DOHH2 (cell line): ENCODE results near the gene PCP4L1.

Source experiments
- CTCF ChIP-seq: fragments of 200-600 bp; sonication (generic); IDR thresholded peaks from one replicate; pipeline ENCODE4 v1.5.1; 2014; ENCODE audit warnings: antibody characterized with exemption, mild to moderate bottlenecking, low read depth, low read length; ENCODE audit not compliant: poor library complexity, severe bottlenecking
- EZH2phosphoT487 ChIP-seq: fragments of 200-600 bp; sonication (generic); IDR thresholded peaks from 2 replicates; pipeline ENCODE4 v1.6.1; 2017; ENCODE audit warnings: borderline replicate concordance, mild to moderate bottlenecking, antibody characterized with exemption, low read length, moderate library complexity, mixed read lengths

GRCh38 chr1:161215076-161215475, 43.5 kb upstream of the PCP4L1 start, which contains the start of gene FCER1G:
- TF ChIP-seq CTCF, result no peak
- no peak for TF ChIP-seq EZH2phosphoT487
